ENCODE data around the gene DLG2.
A peak's percentile ranks its signal among the peaks of the same experiment; 100 is the strongest.

Gene DLG2

GRCh38 chr11:84721561-84721961, 905.6 kb downstream of the DLG2 start:
- DNase-seq = no peak

- peak; percentile 13 for DNase-seq
Measured at GRCh38 chr11:84720706-84721402, 906.3 kb downstream of the DLG2 start.

- no peak for DNase-seq
Measured at GRCh38 chr11:84719935-84720577, 907.1 kb downstream of the DLG2 start.

GRCh38 chr11:84714316-84714780, 912.8 kb downstream of the DLG2 start:
- peak; percentile 49 for DNase-seq

- peak; percentile 3 for DNase-seq
Measured at GRCh38 chr11:84691830-84692229, 935.3 kb downstream of the DLG2 start.

GRCh38 chr11:84687433-84687832, 939.7 kb downstream of the DLG2 start:
- DNase-seq = no peak

GRCh38 chr11:84686716-84687115, 940.4 kb downstream of the DLG2 start:
- DNase-seq = no peak

- no peak for DNase-seq
Measured at GRCh38 chr11:84685976-84686375, 941.2 kb downstream of the DLG2 start.

GRCh38 chr11:84685149-84685548, 942.0 kb downstream of the DLG2 start:
- no peak for DNase-seq

GRCh38 chr11:84681456-84681855, 945.7 kb downstream of the DLG2 start:
- DNase-seq = no peak

GRCh38 chr11:84675396-84676025, 951.6 kb downstream of the DLG2 start:
- DNase-seq = no peak

GRCh38 chr11:84673753-84674152, 953.4 kb downstream of the DLG2 start:
- DNase-seq = peak; percentile 31

- no peak for DNase-seq
Measured at GRCh38 chr11:84671325-84671999, 955.7 kb downstream of the DLG2 start.

GRCh38 chr11:84663731-84664130, 963.4 kb downstream of the DLG2 start:
- no peak for DNase-seq

GRCh38 chr11:84660257-84660977, 966.7 kb downstream of the DLG2 start:
- no peak for DNase-seq

GRCh38 chr11:84655712-84656111, 971.4 kb downstream of the DLG2 start:
- DNase-seq = no peak

- DNase-seq = no peak
Measured at GRCh38 chr11:84648471-84648870, 978.7 kb downstream of the DLG2 start.

GRCh38 chr11:84645988-84646694, 981.0 kb downstream of the DLG2 start:
- DNase-seq = no peak

GRCh38 chr11:84642500-84642899, 984.6 kb downstream of the DLG2 start:
- no peak for DNase-seq

GRCh38 chr11:84634309-84634708, 992.8 kb downstream of the DLG2 start:
- no peak for DNase-seq

- no peak for DNase-seq
Measured at GRCh38 chr11:84628871-84629620, 998.1 kb downstream of the DLG2 start.

Data from fibroblast of skin of right quadriceps (primary cell).